Mesothelial cell of epicardium (in vitro differentiated cells): ENCODE data around the gene GLI2. TPM values are rescaled to one million over a fixed set of nuclear protein-coding genes. Genes with fewer than 3 reads are reported as not detected.

Experiments
- DNase-seq, 2 experiments: peaks; one replicate each; pipeline ENCODE4 v3.0.0; 2021; ENCODE audit warnings: low spot score in 2 of 2; ENCODE audit not compliant: unreplicated experiment in 2 of 2
- H3K27ac Mint-ChIP-seq: 2 replicates; pipeline ENCODE4 v1.8.0; 2021; ENCODE audit warnings: mixed read lengths
- H3K27me3 Mint-ChIP-seq: 2 replicates; pipeline ENCODE4 v1.8.0; 2021; ENCODE audit warnings: low read depth, mixed read lengths
- H3K36me3 Mint-ChIP-seq: 2 replicates; pipeline ENCODE4 v1.8.0; 2021; ENCODE audit warnings: mixed read lengths
- H3K4me1 Mint-ChIP-seq: 2 replicates; pipeline ENCODE4 v1.8.0; 2021; ENCODE audit warnings: mixed read lengths
- H3K4me3 Mint-ChIP-seq: 2 replicates; pipeline ENCODE4 v1.8.0; 2021; ENCODE audit warnings: mild to moderate bottlenecking, moderate library complexity, mixed read lengths
- H3K9me3 Mint-ChIP-seq: 2 replicates; pipeline ENCODE4 v1.8.0; 2021; ENCODE audit warnings: mixed read lengths
- CTCF ChIP-seq: fragments of 200-600 bp; sonication (generic); IDR thresholded peaks from one replicate; pipeline ENCODE4 v1.5.0; 2021; ENCODE audit warnings: antibody characterized with exemption; ENCODE audit not compliant: unreplicated experiment
- total RNA-seq: library from RNA; stranded (reverse); gene quantifications from 3 replicates; pipeline ENCODE4 v1.2.1, GENCODE V29; 2021

Gene GLI2
- total RNA-seq, 1 donor from 2014 or later = 67.0 TPM

GRCh38 chr2:120758181-120759144 is 22.8 kb downstream of the GLI2 start:
- Mint-ChIP-seq H3K4me3 (peak overlapping the region; percentile 49), H3K9me3 (peaks cover 13% of the 10 kb centered on the region), H3K36me3 (peaks cover 17% of the 10 kb centered on the region), H3K4me1 (peaks cover 61% of the 10 kb centered on the region), H3K27ac (peak overlapping the region; percentile 99), H3K27me3 (no peaks in the 10 kb centered on the region)
- TF ChIP-seq CTCF = no peak
- DNase-seq = peak in 1 of 2 experiments; percentile 57

GRCh38 chr2:120759543-120760331 is 24.1 kb downstream of the GLI2 start:
- Mint-ChIP-seq H3K4me1 (peaks cover 64% of the 10 kb centered on the region), H3K27ac (peak overlapping the region; percentile 99), H3K36me3 (peaks cover 10% of the 10 kb centered on the region), H3K4me3 (no peak overlapping the region), H3K27me3 (no peaks in the 10 kb centered on the region), H3K9me3 (peaks cover 13% of the 10 kb centered on the region)
- no peak for DNase-seq
- no peak for TF ChIP-seq CTCF

- Mint-ChIP-seq H3K27me3 (no peaks in the 10 kb centered on the region), H3K9me3 (peaks cover 13% of the 10 kb centered on the region), H3K36me3 (peaks cover 10% of the 10 kb centered on the region), H3K4me3 (no peak overlapping the region), H3K4me1 (peaks cover 73% of the 10 kb centered on the region), H3K27ac (peak overlapping the region; percentile 18)
- no peak for TF ChIP-seq CTCF
- DNase-seq = no peak
These were observed 24.9 kb downstream of the GLI2 start for GRCh38 chr2:120760446-120761135.

- H3K4me3 Mint-ChIP-seq = no peak overlapping the region
- TF ChIP-seq CTCF = no peak
- peaks cover 8% of the 10 kb centered on the region for H3K36me3 Mint-ChIP-seq
- DNase-seq = no peak
- peak overlapping the region; percentile 1 for H3K27ac Mint-ChIP-seq
- peaks cover 9% of the 10 kb centered on the region for H3K9me3 Mint-ChIP-seq
- H3K4me1 Mint-ChIP-seq = peaks cover 80% of the 10 kb centered on the region
- H3K27me3 Mint-ChIP-seq = no peaks in the 10 kb centered on the region
These were observed 25.6 kb downstream of the GLI2 start for GRCh38 chr2:120761164-120761861.

GRCh38 chr2:120761911-120762310 is 26.2 kb downstream of the GLI2 start:
- Mint-ChIP-seq H3K4me1 (peaks cover 86% of the 10 kb centered on the region), H3K36me3 (peaks cover 2% of the 10 kb centered on the region)
- DNase-seq = no peak

More at GRCh38 chr2:120761911-120762310, 26.2 kb downstream of the GLI2 start:
- Mint-ChIP-seq H3K4me3 (no peak overlapping the region), H3K27me3 (no peaks in the 10 kb centered on the region), H3K9me3 (peaks cover 3% of the 10 kb centered on the region), H3K27ac (no peak overlapping the region)
- no peak for TF ChIP-seq CTCF
